ENCODE measurements around the gene LOX. TPM values are rescaled to one million over a fixed set of nuclear protein-coding genes. Genes with fewer than 3 reads are reported as not detected.
A peak's percentile ranks its signal among the peaks of the same experiment; 100 is the strongest.

The LOX gene, protein sequence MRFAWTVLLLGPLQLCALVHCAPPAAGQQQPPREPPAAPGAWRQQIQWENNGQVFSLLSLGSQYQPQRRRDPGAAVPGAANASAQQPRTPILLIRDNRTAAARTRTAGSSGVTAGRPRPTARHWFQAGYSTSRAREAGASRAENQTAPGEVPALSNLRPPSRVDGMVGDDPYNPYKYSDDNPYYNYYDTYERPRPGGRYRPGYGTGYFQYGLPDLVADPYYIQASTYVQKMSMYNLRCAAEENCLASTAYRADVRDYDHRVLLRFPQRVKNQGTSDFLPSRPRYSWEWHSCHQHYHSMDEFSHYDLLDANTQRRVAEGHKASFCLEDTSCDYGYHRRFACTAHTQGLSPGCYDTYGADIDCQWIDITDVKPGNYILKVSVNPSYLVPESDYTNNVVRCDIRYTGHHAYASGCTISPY
- total RNA-seq (1 to 10 TPM; 1.6 to 4.9 (median 3.5) TPM), polyA plus RNA-seq (1 to 10 TPM in 1 of 3 donors, under 1 TPM in 2; 0.51 to 1.3 (median 0.68) TPM)
- long read RNA-seq, donor 1, full-length matches to known transcripts, result 5 of 5 reads
- long read RNA-seq, donor 1, partial matches to known transcripts, result 0 of 5 reads
- long read RNA-seq, donor 1, other reads (novel, unspliced or antisense), result 0 of 5 reads
- long read RNA-seq, donor 2, full-length matches to known transcripts, result 3 of 3 reads
- long read RNA-seq, donor 2, partial matches to known transcripts, result 0 of 3 reads
- long read RNA-seq, donor 2, other reads (novel, unspliced or antisense), result 0 of 3 reads

DNA sequence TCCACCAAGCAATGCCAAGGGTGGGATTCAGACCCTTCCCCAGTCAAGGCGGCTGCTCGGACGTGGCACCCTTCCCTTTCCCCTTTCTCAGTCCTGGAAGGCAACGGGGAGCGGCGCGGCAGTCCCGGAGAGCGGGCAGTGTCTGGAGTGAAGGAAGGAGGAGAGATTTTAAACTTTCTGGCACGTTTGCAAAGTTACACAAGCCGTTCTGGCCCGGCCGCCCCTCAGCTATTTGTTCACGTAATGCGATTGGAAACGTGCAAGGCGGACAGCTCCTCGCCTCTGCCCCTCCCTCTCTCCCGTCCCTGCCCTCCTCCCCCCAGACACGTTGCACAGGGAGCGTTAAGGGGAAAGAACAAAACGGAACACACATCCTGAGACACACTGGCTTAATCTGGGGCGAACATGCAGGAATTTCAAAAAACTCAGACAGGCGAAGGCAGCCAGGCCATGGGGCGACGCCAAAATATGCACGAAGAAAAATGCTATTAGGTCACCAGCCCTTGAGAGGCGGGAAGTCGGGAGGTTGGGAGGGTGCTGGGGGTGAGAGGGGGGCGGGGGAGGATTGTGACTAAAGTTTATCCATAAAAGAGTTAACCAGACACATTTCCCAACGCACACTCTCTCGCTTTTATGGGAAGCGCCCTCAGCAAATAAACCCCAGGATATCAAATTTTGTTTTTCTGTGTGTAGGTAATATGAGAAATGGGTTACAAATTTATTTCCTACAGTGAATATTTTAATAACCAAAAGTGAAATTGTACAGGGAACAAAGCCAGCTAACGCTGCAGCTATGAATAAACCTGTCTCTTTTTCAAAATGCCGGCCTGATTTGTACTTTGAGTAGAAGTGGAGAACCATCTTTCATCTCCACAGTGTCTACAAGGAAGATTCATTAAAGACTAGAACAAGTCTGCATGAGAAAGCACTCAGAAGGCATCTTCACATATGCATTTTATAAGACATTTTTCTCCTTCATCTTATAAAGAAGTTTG is at the start of gene LOX:
LOX (minus strand) TSS at position 144 of the 995 bp plus-strand sequence. CDS start 274 bp downstream, outside the sequence.
- Histone ChIP-seq H3K9me3 (no peaks in the 10 kb centered on the region), H3K4me3 (peak within 1 kb of the TSS; percentile 72), H3K27ac (peak within 1 kb of the TSS; percentile 17), H3K36me3 (ENCODE audit: insufficient read depth in 1 of 2, low read depth in 1 of 2) (no peaks in the 10 kb centered on the region), H3K27me3 (ENCODE audit: insufficient read depth in 3 of 3, low read length in 2 of 3) (peaks cover 0 to 37% (median 0%) of the 10 kb centered on the region in 3 donors), H3K4me1 (peaks cover 4% of the 10 kb centered on the region)
- TF ChIP-seq, protein P1, sequence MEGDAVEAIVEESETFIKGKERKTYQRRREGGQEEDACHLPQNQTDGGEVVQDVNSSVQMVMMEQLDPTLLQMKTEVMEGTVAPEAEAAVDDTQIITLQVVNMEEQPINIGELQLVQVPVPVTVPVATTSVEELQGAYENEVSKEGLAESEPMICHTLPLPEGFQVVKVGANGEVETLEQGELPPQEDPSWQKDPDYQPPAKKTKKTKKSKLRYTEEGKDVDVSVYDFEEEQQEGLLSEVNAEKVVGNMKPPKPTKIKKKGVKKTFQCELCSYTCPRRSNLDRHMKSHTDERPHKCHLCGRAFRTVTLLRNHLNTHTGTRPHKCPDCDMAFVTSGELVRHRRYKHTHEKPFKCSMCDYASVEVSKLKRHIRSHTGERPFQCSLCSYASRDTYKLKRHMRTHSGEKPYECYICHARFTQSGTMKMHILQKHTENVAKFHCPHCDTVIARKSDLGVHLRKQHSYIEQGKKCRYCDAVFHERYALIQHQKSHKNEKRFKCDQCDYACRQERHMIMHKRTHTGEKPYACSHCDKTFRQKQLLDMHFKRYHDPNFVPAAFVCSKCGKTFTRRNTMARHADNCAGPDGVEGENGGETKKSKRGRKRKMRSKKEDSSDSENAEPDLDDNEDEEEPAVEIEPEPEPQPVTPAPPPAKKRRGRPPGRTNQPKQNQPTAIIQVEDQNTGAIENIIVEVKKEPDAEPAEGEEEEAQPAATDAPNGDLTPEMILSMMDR (IDR thresholded peaks at IDR 0.05), result no peak
- 2 to 3% (median 2%) methylated on average over 28 to 35 of the region's 35 CpGs for WGBS, 3 donors
- intact Hi-C loops (cut with DNase I), result loop anchor here in 1 of 2 donors (10.0 kb wide), 1 partner anchor 114 kb away; the partner anchor contains the start of gene SRFBP1
- DNase-seq (peak; percentile 78 to 87), ATAC-seq (peak; percentile 52 to 79 (median 71))

DNA sequence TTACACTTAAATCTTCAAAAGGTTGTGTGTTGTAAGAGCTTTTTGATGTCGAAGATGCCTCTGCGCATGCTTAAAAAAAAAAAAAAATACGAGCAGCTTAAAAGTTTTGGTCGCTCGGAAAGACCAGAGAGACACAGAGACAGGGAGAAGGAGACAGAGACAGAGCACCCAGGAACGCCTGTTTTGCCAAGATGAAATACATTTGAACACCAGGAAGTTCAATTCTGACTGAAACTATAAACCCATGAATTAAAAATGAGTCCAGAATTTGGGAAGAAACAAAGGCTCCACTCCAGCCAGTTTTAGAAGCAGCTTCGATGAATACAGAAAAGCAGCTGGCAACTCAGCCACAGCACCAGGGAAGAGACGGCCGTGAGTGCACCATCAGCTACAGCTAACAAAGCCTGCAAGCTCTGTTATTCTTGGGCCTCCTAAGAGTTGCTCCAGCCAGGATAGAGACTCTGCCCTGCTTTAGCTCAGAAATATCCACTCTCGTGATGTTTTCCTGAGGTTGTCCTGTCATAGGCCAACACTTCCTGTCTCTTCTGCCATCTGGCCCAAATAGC is 48.8 kb upstream of the LOX start:
- ATAC-seq, result no peak
- intact Hi-C loops (cut with DNase I), result no loop called here
- Histone ChIP-seq H3K4me1 (no peaks in the 10 kb centered on the region), H3K27ac (no peak overlapping the region), H3K4me3 (no peak overlapping the region), H3K9me3 (no peaks in the 10 kb centered on the region), H3K27me3 (ENCODE audit: insufficient read depth in 3 of 3, low read length in 2 of 3) (no peaks in the 10 kb centered on the region), H3K36me3 (ENCODE audit: insufficient read depth in 1 of 2, low read depth in 1 of 2) (no peaks in the 10 kb centered on the region)
- 25 to 30% (median 28%) methylated on average over 10 of the region's 10 CpGs for WGBS, 3 donors
- DNase-seq, result no peak
- TF ChIP-seq, protein P1 (IDR thresholded peaks at IDR 0.05), result no peak

DNA sequence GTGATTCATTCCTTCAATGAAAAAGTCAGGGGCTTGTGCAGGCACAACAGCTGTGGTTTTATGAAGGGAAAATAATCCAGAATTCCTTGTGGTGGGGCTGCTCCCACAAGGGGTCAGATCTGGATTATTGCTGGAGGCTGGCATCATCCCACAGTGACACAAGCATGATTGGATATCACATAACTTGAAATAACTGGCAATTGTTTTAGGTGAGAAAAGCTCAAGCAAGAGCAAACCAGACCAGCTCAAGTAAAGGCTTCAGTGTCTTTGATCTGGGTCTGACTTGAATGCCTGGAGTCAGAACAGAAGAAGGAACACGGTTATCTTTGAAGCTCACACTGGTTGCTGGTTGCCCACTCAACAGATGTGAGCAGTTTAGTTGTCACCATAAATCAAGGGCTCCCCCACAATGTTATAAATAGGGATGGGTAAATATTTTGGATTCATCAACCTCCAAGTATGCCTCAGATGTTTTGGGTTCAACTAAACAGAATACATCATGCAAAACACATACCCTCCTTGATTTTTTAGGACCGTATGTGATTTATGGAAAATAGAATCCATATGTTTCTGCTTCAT is 48.2 kb upstream of the LOX start:
- no peaks in the 10 kb centered on the region for H3K4me1 ChIP-seq
- H3K36me3 ChIP-seq (ENCODE audit: insufficient read depth in 1 of 2, low read depth in 1 of 2), result no peaks in the 10 kb centered on the region
- H3K27ac ChIP-seq, result no peak overlapping the region
- intact Hi-C loops (cut with DNase I), result no loop called here
- ATAC-seq, result no peak
- no peak for DNase-seq
- H3K27me3 ChIP-seq (ENCODE audit: insufficient read depth in 3 of 3, low read length in 2 of 3), result no peaks in the 10 kb centered on the region
- TF ChIP-seq, protein P1 (IDR thresholded peaks at IDR 0.05), result no peak
- H3K4me3 ChIP-seq, result no peak overlapping the region
- no peaks in the 10 kb centered on the region for H3K9me3 ChIP-seq
- WGBS, 3 donors, result 23 to 27% (median 27%) methylated on average over 2 of the region's 2 CpGs

DNA sequence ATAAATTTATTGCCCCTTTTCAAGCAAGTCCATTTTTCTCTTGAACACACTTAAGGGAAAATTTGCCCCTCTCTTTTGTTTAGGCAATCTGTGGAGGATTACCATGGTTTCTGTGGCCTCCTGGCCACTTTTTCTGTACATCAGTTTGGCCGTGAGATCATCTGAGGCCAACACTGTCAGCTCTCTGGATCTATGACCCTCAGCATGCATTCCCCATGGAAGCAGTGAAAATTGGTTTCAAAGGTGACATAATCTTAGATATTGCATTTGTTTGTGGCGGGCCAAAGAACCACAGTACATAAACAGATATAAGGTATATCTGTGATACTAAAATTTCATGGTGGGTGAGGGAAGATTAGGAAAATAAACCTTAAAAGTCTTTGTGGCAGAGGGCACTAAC is 46.7 kb upstream of the LOX start:
- no peak overlapping the region for H3K4me3 ChIP-seq
- intact Hi-C loops (cut with DNase I), result no loop called here
- H3K27me3 ChIP-seq (ENCODE audit: insufficient read depth in 3 of 3, low read length in 2 of 3), result no peaks in the 10 kb centered on the region
- no peaks in the 10 kb centered on the region for H3K36me3 ChIP-seq (ENCODE audit: insufficient read depth in 1 of 2, low read depth in 1 of 2)
- 94 to 96% (median 94%) methylated on average over 2 of the region's 2 CpGs for WGBS, 3 donors
- ATAC-seq (no peak), DNase-seq (no peak)
- no peaks in the 10 kb centered on the region for H3K4me1 ChIP-seq
- TF ChIP-seq, protein P1 (IDR thresholded peaks at IDR 0.05), result no peak
- H3K27ac ChIP-seq, result no peak overlapping the region
- no peaks in the 10 kb centered on the region for H3K9me3 ChIP-seq
